AG08396 (cell line): ENCODE data around the gene SLC35F2.
"Not testable (repeated sequence)": the region's sequence is repeated elsewhere in the genome, so short reads cannot be mapped to it uniquely, and the experiment has no call there.

Experiments used
- DNase-seq: peaks from one replicate; pipeline ENCODE4 v3.0.0; 2012; ENCODE audit warnings: low spot score, mixed read lengths

SLC35F2 gene, protein sequence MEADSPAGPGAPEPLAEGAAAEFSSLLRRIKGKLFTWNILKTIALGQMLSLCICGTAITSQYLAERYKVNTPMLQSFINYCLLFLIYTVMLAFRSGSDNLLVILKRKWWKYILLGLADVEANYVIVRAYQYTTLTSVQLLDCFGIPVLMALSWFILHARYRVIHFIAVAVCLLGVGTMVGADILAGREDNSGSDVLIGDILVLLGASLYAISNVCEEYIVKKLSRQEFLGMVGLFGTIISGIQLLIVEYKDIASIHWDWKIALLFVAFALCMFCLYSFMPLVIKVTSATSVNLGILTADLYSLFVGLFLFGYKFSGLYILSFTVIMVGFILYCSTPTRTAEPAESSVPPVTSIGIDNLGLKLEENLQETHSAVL

DNA sequence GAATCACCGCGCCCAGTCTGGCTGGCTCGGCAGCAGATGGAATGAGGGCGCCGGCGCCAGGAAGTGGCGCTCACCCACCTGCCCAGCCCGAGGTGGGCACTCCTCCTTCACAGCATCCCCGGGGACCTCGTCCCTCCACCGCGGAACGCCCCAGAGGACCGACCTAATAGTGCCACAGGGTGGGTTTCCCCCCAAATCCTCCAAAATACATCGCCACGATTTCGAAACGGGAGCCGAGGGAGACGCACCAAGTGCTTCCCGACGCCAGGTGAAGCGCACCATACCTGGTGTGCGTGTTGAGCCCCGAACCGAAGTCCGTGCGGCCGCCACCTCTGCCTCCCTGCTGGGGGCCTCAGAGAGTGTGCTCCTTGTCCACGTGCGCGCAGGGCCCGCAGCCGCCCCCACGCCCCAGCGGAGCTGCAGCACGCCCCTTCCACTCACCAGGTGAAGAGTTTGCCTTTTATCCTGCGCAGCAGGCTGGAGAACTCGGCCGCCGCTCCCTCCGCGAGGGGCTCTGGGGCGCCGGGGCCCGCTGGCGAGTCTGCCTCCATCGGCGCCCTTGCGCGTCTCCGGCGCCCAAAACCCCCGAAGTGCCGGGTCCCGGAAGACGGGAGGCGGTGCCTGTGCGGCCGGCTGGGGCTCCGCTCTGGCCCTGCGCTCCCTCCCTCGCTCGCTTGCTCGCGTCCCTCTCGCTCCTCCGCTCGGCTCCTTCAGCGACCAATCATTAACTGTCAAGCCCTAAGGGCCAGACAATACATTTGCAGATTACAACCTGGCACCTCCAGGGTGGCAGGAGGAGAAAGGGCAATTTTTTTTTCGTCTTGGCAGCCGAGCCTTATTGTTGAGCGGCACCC is at the start of gene SLC35F2:
TSS of gene SLC35F2 (minus strand) at position 571 of the 854 bp plus-strand sequence. CDS start at position 551, 20 bp downstream.
- peak; percentile 75 for DNase-seq

DNA sequence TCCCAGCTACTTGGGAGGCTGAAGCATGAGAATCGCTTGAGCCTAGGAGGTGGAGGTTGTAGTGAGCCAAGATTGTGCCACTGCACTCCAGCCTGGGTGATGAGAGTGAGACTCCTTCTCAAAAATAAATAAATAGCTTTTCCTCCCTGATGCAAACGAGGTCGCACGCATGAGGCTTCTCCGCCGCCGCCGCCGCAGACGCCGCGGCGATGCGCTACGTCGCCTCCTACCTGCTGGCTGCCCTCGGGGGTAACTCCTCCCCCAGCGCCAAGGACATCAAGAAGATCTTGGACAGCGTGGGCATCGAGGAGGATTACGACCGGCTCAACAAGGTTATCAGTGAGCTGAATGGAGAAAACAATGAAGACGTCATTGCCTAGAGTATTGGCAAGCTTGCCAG is 49.6 kb upstream of the SLC35F2 start:
- no peak for DNase-seq

DNA sequence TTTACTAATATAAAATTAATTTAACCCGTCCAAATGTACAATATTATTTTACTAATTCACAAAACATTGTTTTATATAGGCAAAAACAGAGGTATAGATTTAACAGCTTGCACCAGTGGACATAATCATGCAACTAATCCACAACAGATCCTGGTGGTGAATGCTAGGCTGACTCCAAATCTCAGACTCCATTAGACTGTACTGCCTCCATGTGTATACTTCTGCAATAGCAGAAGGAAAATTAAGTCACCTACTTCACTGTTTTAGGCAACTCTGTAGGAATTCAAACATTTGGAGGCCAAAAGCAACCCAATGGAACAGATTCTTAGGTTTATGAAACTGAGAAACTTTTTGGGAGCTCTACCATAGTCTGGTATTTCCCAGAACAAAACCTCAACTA is 39.7 kb upstream of the SLC35F2 start:
- peak; percentile 53 for DNase-seq

DNA sequence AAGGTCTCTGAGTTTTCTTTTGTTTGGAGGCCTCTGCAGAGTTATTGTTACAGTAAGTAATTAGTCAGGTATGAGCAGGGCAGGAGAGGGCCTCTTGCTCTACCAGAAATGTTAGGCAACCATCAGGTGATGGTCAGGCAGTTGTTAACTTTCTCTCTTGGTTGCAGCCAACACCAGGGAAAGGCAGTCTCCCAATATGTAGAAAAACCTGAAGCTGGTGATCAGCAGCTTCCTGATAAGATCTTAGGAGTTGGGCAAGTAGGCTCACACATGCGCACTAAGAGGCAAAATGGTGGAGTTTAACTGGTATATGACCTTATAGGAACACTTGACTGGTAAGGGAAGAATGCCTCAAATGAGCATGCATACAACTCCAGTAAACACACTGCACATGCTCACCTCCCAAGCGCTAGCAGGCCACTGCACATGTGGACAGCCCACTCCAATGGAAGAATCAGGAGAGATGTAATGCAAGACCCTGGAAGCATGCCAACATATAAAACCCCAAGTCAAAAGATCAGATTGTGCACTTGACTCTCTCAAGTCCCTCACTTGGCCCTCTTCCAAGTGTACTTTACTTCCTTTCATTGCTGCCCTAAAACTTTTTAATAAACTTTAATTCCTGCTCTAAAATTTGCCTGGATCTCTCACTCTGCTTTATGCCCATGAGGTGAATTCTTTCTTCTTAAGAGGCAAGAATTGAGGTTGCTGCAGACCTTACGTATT is 23.7 kb upstream of the SLC35F2 start:
- DNase-seq, result no peak

DNA sequence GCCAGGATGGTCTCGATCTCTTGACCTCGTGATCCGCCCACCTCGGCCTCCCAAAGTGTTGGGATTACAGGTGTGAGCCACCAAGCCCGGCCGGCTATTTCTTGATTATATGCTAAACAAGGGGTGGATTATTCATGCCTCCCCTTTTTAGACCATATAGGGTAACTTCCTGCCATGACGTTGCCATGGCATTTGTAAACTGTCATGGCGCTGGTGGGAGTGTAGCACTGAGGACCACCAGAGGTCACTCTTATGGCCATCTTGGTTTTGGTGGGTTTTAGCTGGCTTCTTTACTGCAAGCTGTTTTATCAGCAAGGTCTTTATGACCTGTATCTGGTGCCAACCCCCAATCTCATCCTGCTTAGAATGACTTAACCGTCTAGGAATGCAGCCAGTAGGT is 22.9 kb upstream of the SLC35F2 start:
- DNase-seq, result not testable (repeated sequence)

DNA sequence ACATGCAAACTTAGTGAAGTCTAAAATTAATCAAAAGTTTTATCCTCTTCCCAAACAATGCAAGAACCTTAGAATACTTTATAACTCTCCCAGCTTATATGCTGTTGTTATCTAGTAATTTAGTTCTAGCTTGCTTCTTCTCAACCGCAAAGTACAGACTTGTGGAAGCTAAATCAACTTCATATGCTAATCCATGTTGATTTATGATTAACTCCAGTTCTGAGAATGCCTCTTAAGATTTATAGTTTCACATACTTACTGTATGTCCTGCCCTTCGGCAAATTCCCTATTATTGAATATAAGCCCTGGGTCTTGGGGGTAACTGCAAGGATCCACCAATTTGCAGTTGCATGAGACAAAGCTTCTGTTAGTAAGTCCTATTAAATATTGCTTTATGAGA is 17.6 kb upstream of the SLC35F2 start:
- no peak for DNase-seq

DNA sequence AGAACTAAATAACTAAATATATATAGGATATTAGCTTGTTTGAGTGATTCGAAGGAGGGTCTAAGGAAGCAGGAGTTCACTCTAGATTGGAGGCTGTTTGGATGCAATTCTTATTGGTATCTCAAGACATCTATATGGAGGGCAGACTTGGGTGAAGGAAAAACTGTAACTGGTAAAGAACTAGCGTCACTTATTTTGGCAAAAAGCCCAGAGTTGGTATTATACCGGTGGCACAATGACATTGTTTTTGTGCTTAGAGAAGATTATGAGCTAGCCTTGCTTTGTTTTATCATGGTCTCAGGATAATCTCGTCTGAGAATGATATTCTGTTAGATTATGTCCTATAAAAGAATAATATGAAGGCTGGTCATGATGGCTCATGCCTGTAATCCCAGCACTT is 6.0 kb upstream of the SLC35F2 start:
- DNase-seq, result no peak

DNA sequence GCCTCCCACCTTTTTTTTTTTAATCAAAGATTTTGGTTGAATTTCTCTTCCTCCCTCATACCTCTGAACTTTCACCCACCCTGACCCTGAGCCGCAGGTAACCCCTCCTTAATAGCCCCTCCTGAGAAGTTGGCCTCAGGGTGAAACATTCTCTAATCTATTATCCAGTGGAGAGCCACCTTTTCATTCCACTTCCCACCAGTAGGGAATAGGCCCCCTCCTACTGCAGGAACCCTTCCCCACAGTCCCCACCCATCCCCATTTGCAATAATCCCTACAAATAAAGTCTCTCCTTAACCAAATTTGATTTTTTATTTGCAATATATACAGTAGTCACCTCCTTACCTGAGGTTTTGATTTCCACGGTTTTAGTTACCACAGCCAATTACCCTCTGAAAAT is 2.1 kb upstream of the SLC35F2 start:
- no peak for DNase-seq

DNA sequence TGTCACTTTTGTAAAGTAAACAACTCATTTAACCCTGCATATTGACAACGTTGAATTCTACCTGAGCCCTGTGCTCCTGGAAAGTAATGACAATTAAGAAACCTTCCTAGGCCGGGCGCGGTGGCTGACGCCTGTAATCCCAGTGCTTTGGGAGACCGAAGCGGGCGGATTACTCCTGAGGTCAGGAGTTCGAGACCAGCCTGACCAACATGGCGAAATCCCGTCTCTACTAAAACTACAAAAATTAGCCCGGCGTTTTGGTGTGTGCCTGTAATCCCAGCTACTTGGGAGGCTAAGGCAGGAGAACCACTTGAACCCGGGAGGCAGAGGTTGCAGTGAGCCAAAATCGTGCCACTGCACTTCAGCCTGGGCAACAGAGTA is 1.6 kb upstream of the SLC35F2 start:
- not testable (repeated sequence) for DNase-seq

DNA sequence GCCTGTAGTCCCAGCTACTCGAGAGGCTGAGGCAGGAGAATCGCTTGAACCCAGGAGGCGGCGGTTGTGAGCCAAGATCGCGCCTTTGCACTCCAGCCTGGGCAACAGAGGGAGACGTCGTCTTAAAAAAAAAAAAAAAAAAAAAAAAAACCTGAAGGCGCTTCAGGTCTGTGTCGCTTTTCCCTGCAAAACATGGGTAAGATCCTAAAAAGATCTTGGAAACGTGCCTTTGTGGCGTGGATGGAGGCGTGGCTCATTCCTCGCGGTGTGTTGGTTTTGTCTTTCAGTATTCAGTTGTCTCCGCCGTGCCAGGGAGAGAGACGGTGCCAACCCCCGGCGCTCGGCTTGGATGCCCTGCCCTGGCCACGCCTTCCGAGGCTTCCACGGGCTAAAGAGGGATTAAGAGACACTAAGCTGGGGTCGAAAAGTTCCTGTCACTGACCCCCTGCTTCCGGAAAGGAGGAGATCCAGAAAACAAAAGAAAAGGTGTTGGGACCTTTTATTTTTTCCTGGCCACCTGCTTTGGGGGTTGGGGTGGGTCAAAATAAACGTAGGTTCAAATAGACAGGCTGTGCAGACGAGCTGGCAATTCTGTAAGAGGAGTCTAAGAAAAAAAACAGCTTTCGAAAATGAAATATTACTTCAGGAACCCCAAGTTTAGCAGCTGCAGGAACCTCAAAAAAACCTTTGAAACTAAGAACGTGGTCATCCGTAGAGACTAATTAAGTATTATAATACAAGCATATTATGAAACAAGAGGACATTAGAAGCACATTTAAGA is 1.1 kb upstream of the SLC35F2 start:
- DNase-seq, result peak; percentile 38

DNA sequence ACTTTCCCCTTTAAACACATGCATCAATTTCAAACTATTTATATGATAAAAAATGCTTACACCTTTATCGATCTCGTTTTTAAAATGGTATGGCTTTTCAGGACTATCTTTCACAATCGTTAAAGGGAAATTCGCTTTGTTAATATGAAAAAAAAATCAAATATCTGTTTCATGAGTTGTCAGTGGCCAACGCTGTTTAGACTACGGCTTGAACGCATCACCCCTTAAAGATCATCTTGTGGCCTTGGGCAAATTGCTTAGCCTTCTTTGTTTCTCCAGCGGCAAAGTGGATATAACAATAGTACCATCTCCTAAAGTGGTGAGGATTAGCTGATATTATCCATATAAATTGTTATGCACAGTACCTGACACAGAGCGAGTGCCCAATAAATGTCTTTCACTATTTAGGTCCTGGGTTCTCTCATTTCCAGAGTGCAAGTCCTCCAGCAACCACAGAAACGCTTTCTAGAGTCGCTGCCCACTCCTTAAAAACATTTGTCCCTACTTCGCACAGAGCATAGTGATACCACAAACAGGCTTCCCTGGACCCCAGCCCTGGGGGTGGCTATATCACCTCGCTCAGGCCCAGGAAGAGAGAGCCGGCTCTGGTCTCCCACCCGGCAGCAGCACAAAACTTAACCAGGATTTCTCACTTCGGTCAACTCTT is 904 bp downstream of the SLC35F2 start:
- DNase-seq, result no peak

DNA sequence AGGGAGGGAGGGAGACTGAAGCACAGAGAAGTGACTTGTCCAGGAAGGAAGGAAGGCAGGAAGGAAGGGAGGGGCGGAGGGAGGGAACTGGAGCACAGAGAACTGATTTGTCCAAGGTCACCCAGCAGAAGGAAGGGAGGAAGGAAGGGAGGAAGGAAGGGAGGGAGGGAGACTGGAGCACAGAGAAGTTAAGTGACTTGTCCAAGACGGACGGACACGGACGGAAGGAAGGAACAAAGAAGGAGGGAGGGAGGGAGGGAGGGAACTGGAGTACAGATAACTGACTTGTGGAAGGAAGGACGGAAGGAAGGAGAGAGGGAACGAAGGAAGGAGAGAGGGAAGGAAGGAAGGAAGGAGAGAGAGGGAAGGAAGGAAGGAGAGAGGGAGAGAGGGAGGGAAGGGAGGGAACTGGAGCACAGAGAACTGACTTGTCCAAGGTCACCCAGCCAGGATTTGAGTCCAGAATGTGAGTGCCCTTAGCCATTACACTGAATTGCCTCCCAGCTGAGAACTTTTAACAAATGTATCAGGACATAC is 1.5 kb downstream of the SLC35F2 start:
- DNase-seq, result no peak

DNA sequence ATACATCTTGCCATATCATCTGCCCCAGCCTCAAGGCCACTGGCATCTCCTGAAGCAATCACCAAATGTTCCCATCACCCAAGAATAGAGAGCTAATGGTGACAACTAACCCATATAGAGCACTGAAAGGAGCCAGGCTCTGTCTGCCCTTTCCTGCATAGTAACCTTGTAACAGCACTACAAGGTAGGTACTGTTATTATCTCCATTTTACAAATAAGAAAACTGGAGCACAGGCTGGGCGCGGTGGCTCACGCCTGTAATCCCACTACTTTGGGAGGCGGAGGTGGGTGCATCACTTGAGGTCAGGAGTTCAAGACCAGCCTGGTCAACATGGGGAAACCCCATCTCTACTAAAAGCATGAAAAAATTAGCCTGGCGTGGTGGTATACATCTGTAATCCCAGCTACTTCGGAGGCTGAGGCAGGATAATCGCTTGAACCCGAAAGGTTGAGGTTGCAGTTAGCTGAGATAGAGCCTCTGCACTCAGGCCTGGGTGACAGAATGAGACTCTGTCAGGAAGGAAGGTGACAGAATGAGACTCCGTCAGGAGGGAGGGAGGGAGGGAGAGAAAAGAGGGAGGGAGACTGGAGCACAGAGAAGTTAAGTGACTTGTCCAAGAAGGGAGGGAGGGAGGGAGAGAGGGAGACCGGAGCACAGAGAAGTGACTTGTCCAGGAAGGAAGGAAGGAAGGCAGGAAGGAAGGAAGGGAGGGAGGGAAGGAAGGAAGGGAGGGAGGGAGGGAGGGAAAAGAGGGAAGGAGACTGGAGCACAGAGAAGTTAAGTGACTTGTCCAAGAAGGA is 2.2 kb downstream of the SLC35F2 start:
- no peak for DNase-seq

DNA sequence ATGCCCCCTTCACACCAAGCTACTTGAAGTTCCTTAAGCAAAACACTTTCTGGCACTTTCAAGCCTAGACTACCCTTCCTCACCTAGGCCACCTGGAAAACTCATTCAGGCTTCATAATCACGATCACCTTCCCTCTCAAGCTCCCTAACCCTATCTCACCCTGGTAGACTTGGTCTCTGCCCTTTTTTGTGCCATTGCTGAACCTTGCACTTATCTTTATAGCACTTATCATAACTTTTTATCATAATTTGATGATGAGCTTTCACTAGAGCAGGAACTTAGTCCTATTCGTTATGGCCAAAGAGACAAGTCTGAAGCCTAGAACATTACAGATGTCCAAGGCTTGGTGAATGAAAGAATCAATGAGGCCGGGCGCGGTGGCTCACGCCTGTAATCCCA is 5.5 kb downstream of the SLC35F2 start:
- DNase-seq, result no peak

DNA sequence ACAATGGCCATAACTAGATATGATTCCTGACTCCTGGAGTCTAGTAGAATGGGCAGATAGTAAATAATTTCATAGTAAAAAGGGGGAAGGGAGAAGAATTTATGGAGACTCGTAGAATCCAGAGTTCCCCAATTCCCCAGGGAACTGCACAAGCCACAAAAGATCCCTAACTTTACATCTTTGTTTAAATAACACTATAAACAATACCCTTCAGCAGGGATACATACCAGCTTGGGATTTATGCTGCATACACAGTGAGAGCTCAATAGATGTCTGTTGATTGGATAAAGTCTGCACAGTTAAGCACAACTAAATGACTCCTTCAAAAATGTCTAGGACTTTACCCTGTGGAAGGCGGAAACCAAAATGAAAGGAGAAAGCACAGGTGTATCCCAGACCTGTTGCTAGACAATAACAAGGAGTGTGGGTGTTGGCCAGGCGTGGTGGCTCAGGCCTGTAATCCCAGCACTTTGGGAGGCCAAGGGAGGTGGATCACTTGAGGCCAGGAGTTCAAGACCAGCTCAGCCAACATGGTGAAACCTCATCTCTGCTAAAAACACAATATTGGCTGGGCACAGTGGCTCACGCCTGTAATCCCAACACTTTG is 6.8 kb downstream of the SLC35F2 start:
- no peak for DNase-seq

DNA sequence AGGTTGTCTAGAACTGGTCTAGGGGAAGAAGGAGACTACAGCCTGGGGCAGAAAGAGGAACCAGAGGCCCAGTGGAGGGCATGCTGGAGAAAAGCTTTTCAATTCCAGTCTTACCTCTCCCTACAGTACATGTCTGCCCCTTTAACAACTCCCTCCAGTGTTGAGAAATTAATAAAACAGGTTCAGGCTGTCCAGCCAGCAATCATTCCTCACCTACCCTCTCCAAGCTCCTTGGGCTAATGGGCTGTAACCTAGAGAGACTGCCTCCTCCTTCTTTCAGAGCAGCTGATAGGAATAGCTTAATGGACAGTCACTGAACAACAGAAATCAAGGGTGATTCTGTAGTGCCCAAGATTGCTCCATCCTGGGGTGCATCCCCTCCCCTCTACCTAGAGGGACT is 8.8 kb downstream of the SLC35F2 start:
- no peak for DNase-seq

DNA sequence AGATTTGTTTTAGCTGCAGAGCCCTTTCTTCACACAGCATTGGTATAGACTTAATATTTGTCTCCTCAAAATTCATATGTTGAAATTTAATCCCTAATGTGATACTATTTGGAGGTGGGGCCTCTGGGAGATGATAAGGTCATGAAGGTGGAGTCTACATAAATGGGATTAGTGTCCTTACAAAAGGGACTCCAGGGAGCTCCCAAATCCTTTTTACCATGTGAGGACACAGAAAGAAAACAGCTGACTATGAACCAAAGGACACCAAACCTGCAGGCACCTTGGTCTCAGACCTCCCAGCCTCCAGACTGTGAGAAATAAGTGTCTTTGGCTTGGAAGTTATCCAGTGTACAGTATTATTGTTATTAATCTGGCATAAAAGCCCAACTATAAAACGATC is 10.2 kb downstream of the SLC35F2 start:
- no peak for DNase-seq

DNA sequence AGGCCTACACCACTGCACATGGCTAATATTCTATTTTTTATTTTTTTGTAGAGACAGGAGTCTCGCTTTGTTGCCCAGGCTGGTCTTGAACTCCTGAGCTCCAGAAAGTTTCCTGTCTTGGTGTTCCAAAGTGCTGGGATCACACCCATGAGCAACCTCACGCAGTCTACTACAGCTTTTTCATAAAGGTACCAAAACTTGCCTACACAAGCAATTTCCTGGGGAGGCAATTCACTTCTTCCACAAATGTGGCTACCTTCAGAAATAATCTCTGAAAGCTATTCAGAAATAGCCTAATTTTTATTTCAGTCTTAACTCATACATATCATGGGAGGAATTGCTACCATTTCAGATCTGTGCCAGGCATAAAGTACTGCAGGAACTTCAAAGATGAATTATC is 11.4 kb downstream of the SLC35F2 start:
- no peak for DNase-seq

DNA sequence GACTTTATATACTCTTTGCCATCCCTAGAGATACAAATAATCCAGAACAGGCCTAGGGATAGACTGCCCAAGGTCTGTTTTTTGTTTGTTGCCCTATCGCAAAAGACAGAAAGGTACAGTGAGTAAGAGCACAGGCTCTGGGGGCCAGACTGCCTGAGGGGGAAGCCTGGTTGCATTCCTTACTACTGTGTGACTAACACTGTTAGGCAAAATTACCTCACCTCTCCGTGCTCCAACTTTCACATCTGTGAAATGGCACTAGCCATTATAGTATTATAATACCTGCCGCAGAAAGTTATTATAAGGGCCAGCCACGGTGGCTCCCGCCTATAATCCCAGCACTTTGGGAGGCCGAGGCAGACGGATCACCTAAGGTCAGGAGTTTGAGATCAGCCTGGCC is 14.5 kb downstream of the SLC35F2 start:
- no peak for DNase-seq
